ENCODE results near the gene PDIK1L. TPM values are rescaled to one million over a fixed set of nuclear protein-coding genes. Genes with fewer than 3 reads are reported as not detected.

The PDIK1L gene
- total and polyA plus RNA-seq, 2 of the 8 experiments (the other 6 are each of a cell fraction or from before 2014, with no cell fraction given), result 0.95 to 4.5 TPM

DNA sequence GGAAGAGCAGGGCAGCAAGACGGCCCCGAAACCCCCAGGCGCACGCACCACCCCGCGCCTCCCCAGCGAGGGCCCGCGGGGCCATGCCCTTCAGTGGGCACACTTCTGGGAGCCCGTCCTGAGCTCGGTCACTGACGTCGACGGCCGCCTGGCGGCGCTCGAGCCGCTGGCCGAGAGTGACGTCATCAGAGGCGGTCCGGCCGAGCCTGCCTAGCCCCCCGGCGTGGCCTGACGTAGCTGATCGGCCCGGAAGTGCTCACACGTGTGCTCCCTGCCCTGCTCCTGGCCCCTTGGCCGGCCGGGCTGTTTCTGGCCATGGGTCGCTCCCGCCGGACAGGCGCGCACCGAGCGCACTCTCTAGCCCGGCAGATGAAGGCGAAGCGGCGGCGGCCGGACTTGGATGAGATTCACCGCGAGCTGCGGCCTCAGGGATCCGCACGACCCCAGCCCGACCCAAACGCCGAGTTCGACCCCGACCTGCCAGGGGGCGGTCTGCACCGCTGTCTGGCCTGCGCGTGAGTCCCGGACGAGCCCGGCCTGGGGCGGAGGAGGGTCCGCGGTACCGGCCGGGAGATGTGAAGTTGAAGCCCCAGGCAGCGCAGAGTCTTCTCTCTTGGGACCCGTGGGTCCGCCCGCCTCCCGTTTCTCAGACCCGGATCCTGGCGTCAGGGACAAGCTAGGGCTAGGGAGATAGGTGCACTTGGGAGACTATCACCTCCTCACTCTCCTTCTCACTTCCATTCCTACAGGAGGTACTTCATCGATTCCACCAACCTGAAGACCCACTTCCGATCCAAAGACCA is 58.2 kb downstream of the PDIK1L start, which contains the start of gene ZNF593 (continued):
- TF ChIP-seq, protein P1, sequence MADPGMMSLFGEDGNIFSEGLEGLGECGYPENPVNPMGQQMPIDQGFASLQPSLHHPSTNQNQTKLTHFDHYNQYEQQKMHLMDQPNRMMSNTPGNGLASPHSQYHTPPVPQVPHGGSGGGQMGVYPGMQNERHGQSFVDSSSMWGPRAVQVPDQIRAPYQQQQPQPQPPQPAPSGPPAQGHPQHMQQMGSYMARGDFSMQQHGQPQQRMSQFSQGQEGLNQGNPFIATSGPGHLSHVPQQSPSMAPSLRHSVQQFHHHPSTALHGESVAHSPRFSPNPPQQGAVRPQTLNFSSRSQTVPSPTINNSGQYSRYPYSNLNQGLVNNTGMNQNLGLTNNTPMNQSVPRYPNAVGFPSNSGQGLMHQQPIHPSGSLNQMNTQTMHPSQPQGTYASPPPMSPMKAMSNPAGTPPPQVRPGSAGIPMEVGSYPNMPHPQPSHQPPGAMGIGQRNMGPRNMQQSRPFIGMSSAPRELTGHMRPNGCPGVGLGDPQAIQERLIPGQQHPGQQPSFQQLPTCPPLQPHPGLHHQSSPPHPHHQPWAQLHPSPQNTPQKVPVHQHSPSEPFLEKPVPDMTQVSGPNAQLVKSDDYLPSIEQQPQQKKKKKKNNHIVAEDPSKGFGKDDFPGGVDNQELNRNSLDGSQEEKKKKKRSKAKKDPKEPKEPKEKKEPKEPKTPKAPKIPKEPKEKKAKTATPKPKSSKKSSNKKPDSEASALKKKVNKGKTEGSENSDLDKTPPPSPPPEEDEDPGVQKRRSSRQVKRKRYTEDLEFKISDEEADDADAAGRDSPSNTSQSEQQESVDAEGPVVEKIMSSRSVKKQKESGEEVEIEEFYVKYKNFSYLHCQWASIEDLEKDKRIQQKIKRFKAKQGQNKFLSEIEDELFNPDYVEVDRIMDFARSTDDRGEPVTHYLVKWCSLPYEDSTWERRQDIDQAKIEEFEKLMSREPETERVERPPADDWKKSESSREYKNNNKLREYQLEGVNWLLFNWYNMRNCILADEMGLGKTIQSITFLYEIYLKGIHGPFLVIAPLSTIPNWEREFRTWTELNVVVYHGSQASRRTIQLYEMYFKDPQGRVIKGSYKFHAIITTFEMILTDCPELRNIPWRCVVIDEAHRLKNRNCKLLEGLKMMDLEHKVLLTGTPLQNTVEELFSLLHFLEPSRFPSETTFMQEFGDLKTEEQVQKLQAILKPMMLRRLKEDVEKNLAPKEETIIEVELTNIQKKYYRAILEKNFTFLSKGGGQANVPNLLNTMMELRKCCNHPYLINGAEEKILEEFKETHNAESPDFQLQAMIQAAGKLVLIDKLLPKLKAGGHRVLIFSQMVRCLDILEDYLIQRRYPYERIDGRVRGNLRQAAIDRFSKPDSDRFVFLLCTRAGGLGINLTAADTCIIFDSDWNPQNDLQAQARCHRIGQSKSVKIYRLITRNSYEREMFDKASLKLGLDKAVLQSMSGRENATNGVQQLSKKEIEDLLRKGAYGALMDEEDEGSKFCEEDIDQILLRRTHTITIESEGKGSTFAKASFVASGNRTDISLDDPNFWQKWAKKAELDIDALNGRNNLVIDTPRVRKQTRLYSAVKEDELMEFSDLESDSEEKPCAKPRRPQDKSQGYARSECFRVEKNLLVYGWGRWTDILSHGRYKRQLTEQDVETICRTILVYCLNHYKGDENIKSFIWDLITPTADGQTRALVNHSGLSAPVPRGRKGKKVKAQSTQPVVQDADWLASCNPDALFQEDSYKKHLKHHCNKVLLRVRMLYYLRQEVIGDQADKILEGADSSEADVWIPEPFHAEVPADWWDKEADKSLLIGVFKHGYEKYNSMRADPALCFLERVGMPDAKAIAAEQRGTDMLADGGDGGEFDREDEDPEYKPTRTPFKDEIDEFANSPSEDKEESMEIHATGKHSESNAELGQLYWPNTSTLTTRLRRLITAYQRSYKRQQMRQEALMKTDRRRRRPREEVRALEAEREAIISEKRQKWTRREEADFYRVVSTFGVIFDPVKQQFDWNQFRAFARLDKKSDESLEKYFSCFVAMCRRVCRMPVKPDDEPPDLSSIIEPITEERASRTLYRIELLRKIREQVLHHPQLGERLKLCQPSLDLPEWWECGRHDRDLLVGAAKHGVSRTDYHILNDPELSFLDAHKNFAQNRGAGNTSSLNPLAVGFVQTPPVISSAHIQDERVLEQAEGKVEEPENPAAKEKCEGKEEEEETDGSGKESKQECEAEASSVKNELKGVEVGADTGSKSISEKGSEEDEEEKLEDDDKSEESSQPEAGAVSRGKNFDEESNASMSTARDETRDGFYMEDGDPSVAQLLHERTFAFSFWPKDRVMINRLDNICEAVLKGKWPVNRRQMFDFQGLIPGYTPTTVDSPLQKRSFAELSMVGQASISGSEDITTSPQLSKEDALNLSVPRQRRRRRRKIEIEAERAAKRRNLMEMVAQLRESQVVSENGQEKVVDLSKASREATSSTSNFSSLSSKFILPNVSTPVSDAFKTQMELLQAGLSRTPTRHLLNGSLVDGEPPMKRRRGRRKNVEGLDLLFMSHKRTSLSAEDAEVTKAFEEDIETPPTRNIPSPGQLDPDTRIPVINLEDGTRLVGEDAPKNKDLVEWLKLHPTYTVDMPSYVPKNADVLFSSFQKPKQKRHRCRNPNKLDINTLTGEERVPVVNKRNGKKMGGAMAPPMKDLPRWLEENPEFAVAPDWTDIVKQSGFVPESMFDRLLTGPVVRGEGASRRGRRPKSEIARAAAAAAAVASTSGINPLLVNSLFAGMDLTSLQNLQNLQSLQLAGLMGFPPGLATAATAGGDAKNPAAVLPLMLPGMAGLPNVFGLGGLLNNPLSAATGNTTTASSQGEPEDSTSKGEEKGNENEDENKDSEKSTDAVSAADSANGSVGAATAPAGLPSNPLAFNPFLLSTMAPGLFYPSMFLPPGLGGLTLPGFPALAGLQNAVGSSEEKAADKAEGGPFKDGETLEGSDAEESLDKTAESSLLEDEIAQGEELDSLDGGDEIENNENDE (IDR thresholded peaks at IDR 0.05; ENCODE audit: insufficient replicate concordance, low read length), result no peak
- TF ChIP-seq PHF8 (conservative IDR thresholded peaks at IDR 0.05; ENCODE audit: low read depth, low read length), result peak; percentile 88
- no peak for TF ChIP-seq HDAC6 (IDR thresholded peaks at IDR 0.05; ENCODE audit: low read depth, low read length)
- TF ChIP-seq HDAC2 (IDR thresholded peaks at IDR 0.05; ENCODE audit: borderline replicate concordance in 1 of 2, low read depth in 2 of 2, low read length in 2 of 2), result peak in 1 of 2 experiments; percentile 69; a peak in 1 of 4 replicates
- no peak for TF ChIP-seq RFX5 (IDR thresholded peaks at IDR 0.05; ENCODE audit: borderline replicate concordance, low read depth, low read length)
- TF ChIP-seq SIN3A (conservative IDR thresholded peaks at IDR 0.05 in 1 of 2, IDR thresholded peaks at IDR 0.05 in 1 of 2; ENCODE audit: low read depth in 1 of 2, low read length in 2 of 2), result peak; percentile 79 to 97; a peak in 3 of 4 replicates
- TF ChIP-seq SP4 (IDR thresholded peaks at IDR 0.05; ENCODE audit: low read length), result peak; percentile 85
- TF ChIP-seq POU5F1 (IDR thresholded peaks at IDR 0.05; ENCODE audit: low read depth, low read length), result no peak
